GM12878 (cell line): ENCODE data around the gene MAP1LC3B. TPM values are rescaled to one million over a fixed set of nuclear protein-coding genes. Genes with fewer than 3 reads are reported as not detected.

Experiments used
- BCL11A ChIP-seq: IDR thresholded peaks from 2 replicates; pipeline ENCODE4 v1.6.1; 2011; ENCODE audit warnings: low read depth, low read length
- BRCA1 ChIP-seq: IDR thresholded peaks from 2 replicates; pipeline ENCODE4 v1.6.1; 2011; ENCODE audit warnings: low read depth, low read length, improper control_type of control experiment
- E2F8 ChIP-seq: fragments of 450-650 bp; IDR thresholded peaks from 2 replicates; pipeline ENCODE4 v1.6.1; 2018; ENCODE audit warnings: mild to moderate bottlenecking, low read depth, moderate library complexity; ENCODE audit not compliant: partially characterized antibody
- FOXK2 ChIP-seq: fragments of 450-650 bp; IDR thresholded peaks from 2 replicates; pipeline ENCODE4 v1.6.1; 2017; ENCODE audit warnings: mild to moderate bottlenecking, moderate library complexity
- FOXM1 ChIP-seq: IDR thresholded peaks from 2 replicates; pipeline ENCODE4 v1.6.1; 2012; ENCODE audit warnings: low read depth, mild to moderate bottlenecking, inconsistent platforms, low read length, moderate library complexity
- GATAD2B ChIP-seq: fragments of 450-650 bp; conservative IDR thresholded peaks from 2 replicates; pipeline ENCODE4 v1.6.1; 2017; ENCODE audit warnings: low read depth, mild to moderate bottlenecking, moderate library complexity
- HCFC1 ChIP-seq: fragments of 150-350 bp; IDR thresholded peaks from 2 replicates; pipeline ENCODE4 v1.6.1; 2014; ENCODE audit warnings: low read length
- IRF4 ChIP-seq: IDR thresholded peaks from 2 replicates; pipeline ENCODE4 v1.6.1; 2011; ENCODE audit warnings: low read depth, low read length
- MTA2 ChIP-seq: fragments of 450-650 bp; IDR thresholded peaks from 2 replicates; pipeline ENCODE4 v1.6.1; 2016; ENCODE audit warnings: low read depth, mild to moderate bottlenecking, moderate library complexity
- MXI1 ChIP-seq: fragments of 150-350 bp; IDR thresholded peaks from 2 replicates; pipeline ENCODE4 v1.6.1; 2011; ENCODE audit warnings: low read depth, mild to moderate bottlenecking, inconsistent platforms, low read length, improper control_type of control experiment
- NFYA ChIP-seq: IDR thresholded peaks from 2 replicates; pipeline ENCODE4 v1.6.1; 2011; ENCODE audit warnings: low read depth, mild to moderate bottlenecking, low read length, improper control_type of control experiment, borderline replicate concordance
- NFYB ChIP-seq: IDR thresholded peaks from 2 replicates; pipeline ENCODE4 v1.6.1; 2011; ENCODE audit warnings: low read depth, mild to moderate bottlenecking, low read length, improper control_type of control experiment, moderate library complexity; ENCODE audit not compliant: insufficient read depth
- NR2F1 ChIP-seq: fragments of 450-650 bp; conservative IDR thresholded peaks from 2 replicates; pipeline ENCODE4 v1.6.1; 2017; ENCODE audit warnings: mild to moderate bottlenecking
- POLR2AphosphoS2 ChIP-seq: IDR thresholded peaks from 2 replicates; pipeline ENCODE4 v1.6.1; 2011; ENCODE audit warnings: low read depth, mild to moderate bottlenecking, low read length, improper control_type of control experiment, moderate library complexity
- SIX5 ChIP-seq: IDR thresholded peaks from 2 replicates; pipeline ENCODE4 v1.6.1; 2011; ENCODE audit warnings: mild to moderate bottlenecking, low read depth, low read length, moderate library complexity; ENCODE audit not compliant: severe bottlenecking
- SMARCA5 ChIP-seq: fragments of 450-650 bp; IDR thresholded peaks from 2 replicates; pipeline ENCODE4 v1.6.1; 2017; ENCODE audit warnings: mild to moderate bottlenecking
- SP1 ChIP-seq: IDR thresholded peaks from one replicate; pipeline ENCODE4 v1.6.1; 2011; ENCODE audit warnings: low read depth, low read length
- TAF1 ChIP-seq: IDR thresholded peaks from 2 replicates; pipeline ENCODE4 v1.6.1; 2011; ENCODE audit warnings: mild to moderate bottlenecking, low read depth, low read length, borderline replicate concordance
- USF2 ChIP-seq: IDR thresholded peaks from 2 replicates; pipeline ENCODE4 v1.6.1; 2011; ENCODE audit warnings: low read depth, low read length, improper control_type of control experiment, borderline replicate concordance
- ZNF24 ChIP-seq: fragments of 450-650 bp; IDR thresholded peaks from 2 replicates; pipeline ENCODE4 v1.6.1; 2017; ENCODE audit warnings: antibody characterized with exemption, mild to moderate bottlenecking
- ZNF274 ChIP-seq: IDR thresholded peaks from one replicate; pipeline ENCODE4 v1.8.0; 2011; ENCODE audit not compliant: insufficient read length, insufficient read depth
- ZNF384 ChIP-seq: IDR thresholded peaks from 2 replicates; pipeline ENCODE4 v1.6.1; 2012; ENCODE audit warnings: low read depth, mild to moderate bottlenecking, low read length, improper control_type of control experiment, borderline replicate concordance
- polyA plus RNA-seq, 11 experiments: library from polyadenylated mRNA; depleted of rRNA in 4 of 11; unstranded in 6 of 11; stranded (reverse) in 5 of 11; fragments of >200 nt; fragmentation: Nextera tagmentation in 4 of 11; fragmentation: Illumina TruSeq in 1 of 11; extraction: Ambion mirVana in 4 of 11; extraction: Trizol in 1 of 11; gene quantifications; 1 replicate in 1 of 11; 2 replicates in 10 of 11; pipeline versions ENCODE4 v1.2.1 to v1.2.3, GENCODE V29; 2011 to 2016; ENCODE audit warnings: inconsistent platforms in 2 of 11, missing spikeins in 2 of 11, low read depth in 1 of 11
- total RNA-seq, 4 experiments: library from RNA; depleted of rRNA in 3 of 4; stranded (reverse); fragments of >200 nt in 3 of 4; fragmentation: Illumina TruSeq in 1 of 4; extraction: Trizol in 1 of 4; gene quantifications; 2 replicates each; pipeline versions ENCODE4 v1.2.1 to v1.2.3, GENCODE V29; 2013 to 2021
- TF ChIP-seq, protein P1 (sequence below): IDR thresholded peaks from 2 replicates; pipeline ENCODE4 v1.6.1; 2012; ENCODE audit warnings: low read length, inconsistent platforms
- TF ChIP-seq, protein P2 (sequence below): IDR thresholded peaks from 2 replicates; pipeline ENCODE4 v1.6.1; 2012; ENCODE audit warnings: low read depth, low read length, improper control_type of control experiment
- TF ChIP-seq, protein P3 (sequence below): IDR thresholded peaks from 2 replicates; pipeline ENCODE4 v1.6.1; 2012; ENCODE audit warnings: low read depth, low read length, improper control_type of control experiment

Gene MAP1LC3B
- total and polyA plus RNA-seq, 10 of the 15 experiments (the other 5 are each of a cell fraction or from before 2014, with no cell fraction given) = 6.1 to 42.8 (median 13.7) TPM

- TF ChIP-seq, protein P1, sequence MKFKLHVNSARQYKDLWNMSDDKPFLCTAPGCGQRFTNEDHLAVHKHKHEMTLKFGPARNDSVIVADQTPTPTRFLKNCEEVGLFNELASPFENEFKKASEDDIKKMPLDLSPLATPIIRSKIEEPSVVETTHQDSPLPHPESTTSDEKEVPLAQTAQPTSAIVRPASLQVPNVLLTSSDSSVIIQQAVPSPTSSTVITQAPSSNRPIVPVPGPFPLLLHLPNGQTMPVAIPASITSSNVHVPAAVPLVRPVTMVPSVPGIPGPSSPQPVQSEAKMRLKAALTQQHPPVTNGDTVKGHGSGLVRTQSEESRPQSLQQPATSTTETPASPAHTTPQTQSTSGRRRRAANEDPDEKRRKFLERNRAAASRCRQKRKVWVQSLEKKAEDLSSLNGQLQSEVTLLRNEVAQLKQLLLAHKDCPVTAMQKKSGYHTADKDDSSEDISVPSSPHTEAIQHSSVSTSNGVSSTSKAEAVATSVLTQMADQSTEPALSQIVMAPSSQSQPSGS = peak; percentile 81; the same call in 1 of the 2 replicates
- TF ChIP-seq POLR2AphosphoS2 = no peak
- 0 out of 2 replicates have a peak, but pooled peaks have one; percentile 44 for TF ChIP-seq ZNF24
- peak; percentile 53; the same call in 1 of the 2 replicates for TF ChIP-seq NR2F1
- TF ChIP-seq SMARCA5 = no peak
- peak; percentile 69 for TF ChIP-seq IRF4
- peak; percentile 12; the same call in 1 of the 2 replicates for TF ChIP-seq MTA2
- TF ChIP-seq, protein P2, sequence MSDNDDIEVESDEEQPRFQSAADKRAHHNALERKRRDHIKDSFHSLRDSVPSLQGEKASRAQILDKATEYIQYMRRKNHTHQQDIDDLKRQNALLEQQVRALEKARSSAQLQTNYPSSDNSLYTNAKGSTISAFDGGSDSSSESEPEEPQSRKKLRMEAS = peak; percentile 73
- peak; percentile 0; the same call in 1 of the 2 replicates for TF ChIP-seq ZNF384
- TF ChIP-seq FOXM1 = no peak
- TF ChIP-seq HCFC1 = peak; percentile 83
- peak; percentile 93 for TF ChIP-seq SP1
- TF ChIP-seq TAF1 = peak; percentile 39; the same call in 1 of the 2 replicates
- TF ChIP-seq SIX5 = peak; percentile 63
- TF ChIP-seq USF2 = peak; percentile 73; the same call in 1 of the 2 replicates
- TF ChIP-seq MXI1 = peak; percentile 90
- no peak for TF ChIP-seq GATAD2B
- TF ChIP-seq BCL11A = peak; percentile 47; the same call in 1 of the 2 replicates
- TF ChIP-seq E2F8 = peak; percentile 33
- TF ChIP-seq, protein P3, sequence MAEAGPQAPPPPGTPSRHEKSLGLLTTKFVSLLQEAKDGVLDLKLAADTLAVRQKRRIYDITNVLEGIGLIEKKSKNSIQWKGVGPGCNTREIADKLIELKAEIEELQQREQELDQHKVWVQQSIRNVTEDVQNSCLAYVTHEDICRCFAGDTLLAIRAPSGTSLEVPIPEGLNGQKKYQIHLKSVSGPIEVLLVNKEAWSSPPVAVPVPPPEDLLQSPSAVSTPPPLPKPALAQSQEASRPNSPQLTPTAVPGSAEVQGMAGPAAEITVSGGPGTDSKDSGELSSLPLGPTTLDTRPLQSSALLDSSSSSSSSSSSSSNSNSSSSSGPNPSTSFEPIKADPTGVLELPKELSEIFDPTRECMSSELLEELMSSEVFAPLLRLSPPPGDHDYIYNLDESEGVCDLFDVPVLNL = no peak
- peak; percentile 50; the same call in 1 of the 2 replicates for TF ChIP-seq NFYA
- no peak for TF ChIP-seq ZNF274
- peak; percentile 98 for TF ChIP-seq NFYB
- no peak for TF ChIP-seq BRCA1
- TF ChIP-seq FOXK2 = peak; percentile 88
Measured at GRCh38 chr16:87387942-87388817, 4.0 kb upstream of the MAP1LC3B start (continued).
